Activated CD4-positive, alpha-beta T cell treated with anti-CD3 and anti-CD28 coated beads, Interleukin-2, amount 10 ng/mL, durations not matched to agents 24 days and 14 days (primary cell): ENCODE measurements around the gene NOG. TPM values are rescaled to one million over a fixed set of nuclear protein-coding genes. Genes with fewer than 3 reads are reported as not detected.
A peak's percentile ranks its signal among the peaks of the same experiment; 100 is the strongest.

ENCODE experiments used
- DNase-seq: peaks from one replicate; pipeline ENCODE4 v3.0.0; 2022
- H3K27ac Mint-ChIP-seq: one replicate; pipeline ENCODE4 v1.8.0; 2022; ENCODE audit warnings: mild to moderate bottlenecking, mixed read lengths
- H3K27me3 Mint-ChIP-seq: one replicate; pipeline ENCODE4 v1.8.0; 2022; ENCODE audit warnings: mixed read lengths
- H3K36me3 Mint-ChIP-seq: one replicate; pipeline ENCODE4 v1.8.0; 2022; ENCODE audit warnings: low read depth, mild to moderate bottlenecking, mixed read lengths
- H3K4me1 Mint-ChIP-seq: one replicate; pipeline ENCODE4 v1.8.0; 2021; ENCODE audit warnings: mixed read lengths
- H3K4me3 Mint-ChIP-seq: one replicate; pipeline ENCODE4 v1.8.0; 2022; ENCODE audit warnings: mild to moderate bottlenecking, moderate library complexity, mixed read lengths
- H3K9me3 Mint-ChIP-seq: one replicate; pipeline ENCODE4 v1.8.0; 2021; ENCODE audit warnings: mixed read lengths
- intact Hi-C: fragments of 100-400 bp; cut with micrococcal nuclease; formaldehyde crosslinking; loops from one replicate; pipeline ENCODE4 v1.15.1; 2023
- total RNA-seq: library from RNA; stranded (reverse); gene quantifications from 2 replicates; pipeline ENCODE4 v1.2.3, GENCODE V29; 2022

NOG gene
- total RNA-seq = 0.09 and 0.21 TPM in 2 replicates

DNA sequence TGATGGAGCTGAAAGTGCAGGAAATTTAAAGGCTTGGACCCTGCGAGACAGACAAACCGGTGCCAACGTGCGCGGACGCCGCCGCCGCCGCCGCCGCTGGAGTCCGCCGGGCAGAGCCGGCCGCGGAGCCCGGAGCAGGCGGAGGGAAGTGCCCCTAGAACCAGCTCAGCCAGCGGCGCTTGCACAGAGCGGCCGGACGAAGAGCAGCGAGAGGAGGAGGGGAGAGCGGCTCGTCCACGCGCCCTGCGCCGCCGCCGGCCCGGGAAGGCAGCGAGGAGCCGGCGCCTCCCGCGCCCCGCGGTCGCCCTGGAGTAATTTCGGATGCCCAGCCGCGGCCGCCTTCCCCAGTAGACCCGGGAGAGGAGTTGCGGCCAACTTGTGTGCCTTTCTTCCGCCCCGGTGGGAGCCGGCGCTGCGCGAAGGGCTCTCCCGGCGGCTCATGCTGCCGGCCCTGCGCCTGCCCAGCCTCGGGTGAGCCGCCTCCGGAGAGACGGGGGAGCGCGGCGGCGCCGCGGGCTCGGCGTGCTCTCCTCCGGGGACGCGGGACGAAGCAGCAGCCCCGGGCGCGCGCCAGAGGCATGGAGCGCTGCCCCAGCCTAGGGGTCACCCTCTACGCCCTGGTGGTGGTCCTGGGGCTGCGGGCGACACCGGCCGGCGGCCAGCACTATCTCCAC, at the start of gene NOG:
Gene NOG, plus strand, starts transcription at position 54 of the 674 bp plus-strand sequence. Its CDS starts 525 bp downstream, at position 579.
- Mint-ChIP-seq H3K27ac (peak within 1 kb of the TSS; percentile 37), H3K27me3 (peaks cover 64% of the 10 kb centered on the region), H3K9me3 (no peaks in the 10 kb centered on the region), H3K4me3 (peak within 1 kb of the TSS; percentile 75), H3K4me1 (peaks cover 17% of the 10 kb centered on the region), H3K36me3 (no peaks in the 10 kb centered on the region)
- intact Hi-C loops = loop anchor here (2.0 to 10.0 kb wide), 2 partner anchors 85 to 351 kb away; no protein-coding TSS in a partner anchor
- DNase-seq = peak; percentile 78

DNA sequence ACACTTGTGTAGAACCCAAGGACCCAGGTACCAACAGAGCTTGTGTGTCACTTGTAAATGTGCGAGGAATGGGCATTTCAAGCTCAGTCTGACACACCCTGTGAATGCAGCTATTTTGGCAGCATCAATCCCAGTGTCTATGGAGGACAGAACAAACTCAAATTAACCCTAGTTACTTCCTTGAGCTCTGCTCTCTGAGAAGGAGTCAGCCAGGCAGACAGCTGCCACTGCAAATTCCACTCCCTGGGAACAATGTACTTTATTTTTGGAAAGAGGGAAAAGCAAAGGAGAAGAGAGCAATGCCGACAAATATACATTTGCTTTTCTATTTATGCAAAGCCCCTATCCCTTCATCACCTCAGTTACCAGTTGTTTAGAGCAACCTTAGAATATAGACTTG, 48.4 kb upstream of the NOG start:
- no peak overlapping the region for H3K4me3 Mint-ChIP-seq
- DNase-seq = no peak
- peaks cover 12% of the 10 kb centered on the region for H3K9me3 Mint-ChIP-seq
- H3K4me1 Mint-ChIP-seq = no peaks in the 10 kb centered on the region
- H3K36me3 Mint-ChIP-seq = no peaks in the 10 kb centered on the region
- no peak overlapping the region for H3K27ac Mint-ChIP-seq
- peaks cover 1% of the 10 kb centered on the region for H3K27me3 Mint-ChIP-seq
- intact Hi-C loops = no loop called here

DNA sequence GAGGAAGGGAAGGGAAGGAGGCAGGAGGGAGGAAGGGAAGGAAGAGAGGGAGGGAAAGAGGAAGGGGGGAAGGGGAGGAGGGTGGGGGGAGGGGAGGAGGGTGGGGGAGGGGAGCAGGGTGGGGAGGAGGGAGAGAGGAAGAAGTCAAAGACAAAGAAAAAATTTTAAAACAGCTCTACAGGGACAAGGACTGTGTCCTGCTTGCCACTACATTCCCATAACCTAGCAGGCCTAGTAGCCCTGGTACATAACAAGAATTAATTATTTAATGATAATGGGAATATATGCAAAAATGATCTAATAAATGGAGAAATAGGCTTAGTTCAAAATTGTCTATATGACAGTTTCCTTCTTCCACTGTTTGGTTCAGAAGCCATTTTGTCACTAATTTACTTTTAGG, 47.6 kb upstream of the NOG start:
- Mint-ChIP-seq H3K27ac (no peak overlapping the region), H3K36me3 (no peaks in the 10 kb centered on the region), H3K4me3 (no peak overlapping the region), H3K4me1 (no peaks in the 10 kb centered on the region), H3K9me3 (peaks cover 18% of the 10 kb centered on the region), H3K27me3 (peaks cover 1% of the 10 kb centered on the region)
- no peak for DNase-seq
- intact Hi-C loops = no loop called here

DNA sequence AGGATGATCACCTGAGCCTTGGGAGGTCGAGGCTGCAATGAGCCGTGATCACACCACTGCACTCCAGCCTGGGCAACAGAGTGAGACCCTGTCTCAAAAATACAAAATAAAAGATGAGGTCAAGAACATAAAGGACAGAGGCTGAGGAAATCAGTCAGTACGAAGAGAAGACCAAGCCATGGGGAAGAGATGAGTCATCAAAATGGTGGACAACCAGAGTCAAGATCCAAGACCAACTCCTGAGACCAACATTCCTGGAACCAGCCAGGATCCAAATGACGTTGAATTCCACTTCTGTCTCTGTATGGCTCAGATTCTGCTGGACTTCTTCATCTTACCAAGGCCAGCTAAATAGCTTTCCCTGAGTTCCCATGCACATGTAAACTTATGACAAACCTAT, 44.8 kb upstream of the NOG start:
- DNase-seq = no peak
- intact Hi-C loops = no loop called here
- H3K9me3 Mint-ChIP-seq = peaks cover 24% of the 10 kb centered on the region
- no peak overlapping the region for H3K4me3 Mint-ChIP-seq
- no peaks in the 10 kb centered on the region for H3K36me3 Mint-ChIP-seq
- peaks cover 1% of the 10 kb centered on the region for H3K27me3 Mint-ChIP-seq
- H3K27ac Mint-ChIP-seq = no peak overlapping the region
- H3K4me1 Mint-ChIP-seq = no peaks in the 10 kb centered on the region

DNA sequence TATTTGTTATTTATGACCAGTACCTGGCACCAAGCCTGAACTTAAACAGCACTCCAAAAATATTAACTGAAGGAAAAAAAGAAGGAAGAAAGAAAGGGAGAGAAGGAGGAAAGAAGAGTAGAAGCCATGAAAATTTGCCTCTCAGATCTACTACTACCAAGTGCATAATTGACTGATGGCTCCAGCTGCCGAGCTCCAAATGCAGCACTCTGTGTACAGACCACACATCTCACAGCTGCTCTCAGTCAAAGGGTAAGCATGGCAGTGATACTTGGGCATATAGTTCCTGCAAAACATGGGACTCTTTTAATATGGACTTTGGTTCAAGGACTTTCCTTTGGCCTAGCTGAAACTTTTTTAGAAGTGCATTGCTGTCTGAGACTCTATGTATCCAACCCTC, 44.0 kb upstream of the NOG start:
- peaks cover 24% of the 10 kb centered on the region for H3K9me3 Mint-ChIP-seq
- no peak overlapping the region for H3K27ac Mint-ChIP-seq
- no peaks in the 10 kb centered on the region for H3K4me1 Mint-ChIP-seq
- DNase-seq = no peak
- H3K4me3 Mint-ChIP-seq = no peak overlapping the region
- H3K27me3 Mint-ChIP-seq = peaks cover 4% of the 10 kb centered on the region
- H3K36me3 Mint-ChIP-seq = no peaks in the 10 kb centered on the region
- intact Hi-C loops = no loop called here

DNA sequence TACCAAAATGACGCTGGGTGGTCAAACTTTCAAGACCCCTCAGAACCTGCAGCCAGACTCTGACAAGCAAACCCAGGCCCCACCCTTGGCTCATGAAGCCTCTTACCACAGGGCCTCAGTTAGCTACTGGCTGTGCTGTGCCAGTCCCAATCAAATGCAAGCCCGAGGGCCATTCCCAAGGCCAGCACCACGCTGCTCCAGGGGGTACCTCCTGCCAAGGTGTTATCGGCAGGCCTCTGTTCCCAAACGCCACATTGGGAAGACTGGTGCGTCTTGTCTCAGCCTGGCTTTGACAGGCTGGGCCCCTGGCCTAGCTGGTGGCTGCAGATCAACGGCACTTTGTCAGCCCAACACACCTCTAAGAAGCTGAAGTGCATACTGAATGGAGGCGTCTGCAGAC, 35.8 kb upstream of the NOG start:
- Mint-ChIP-seq H3K36me3 (no peaks in the 10 kb centered on the region), H3K27ac (no peak overlapping the region), H3K4me3 (no peak overlapping the region), H3K9me3 (no peaks in the 10 kb centered on the region), H3K4me1 (no peaks in the 10 kb centered on the region), H3K27me3 (peaks cover 4% of the 10 kb centered on the region)
- intact Hi-C loops = no loop called here
- DNase-seq = no peak

DNA sequence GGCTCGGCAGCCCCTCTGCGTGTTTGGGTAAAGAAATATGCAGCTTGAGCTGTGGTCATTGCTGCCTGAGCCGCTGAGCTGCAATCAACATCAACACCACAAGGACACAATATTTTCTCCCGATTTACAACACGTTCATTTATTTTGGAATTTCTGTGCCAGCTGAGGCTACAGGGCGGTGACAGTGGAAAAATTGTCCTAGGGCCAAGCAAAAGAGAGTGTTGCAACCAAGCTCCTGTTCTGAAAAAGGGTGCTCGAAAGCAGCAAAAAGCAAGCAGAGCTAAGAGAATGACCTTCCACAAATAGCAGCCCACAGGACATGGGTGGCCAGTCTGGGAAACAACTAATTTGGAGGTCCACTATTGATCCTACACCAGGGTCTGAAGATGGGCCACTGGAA, 35.4 kb upstream of the NOG start:
- H3K36me3 Mint-ChIP-seq = no peaks in the 10 kb centered on the region
- H3K9me3 Mint-ChIP-seq = no peaks in the 10 kb centered on the region
- no peak overlapping the region for H3K27ac Mint-ChIP-seq
- DNase-seq = no peak
- H3K27me3 Mint-ChIP-seq = peaks cover 4% of the 10 kb centered on the region
- intact Hi-C loops = no loop called here
- no peak overlapping the region for H3K4me3 Mint-ChIP-seq
- H3K4me1 Mint-ChIP-seq = no peaks in the 10 kb centered on the region

DNA sequence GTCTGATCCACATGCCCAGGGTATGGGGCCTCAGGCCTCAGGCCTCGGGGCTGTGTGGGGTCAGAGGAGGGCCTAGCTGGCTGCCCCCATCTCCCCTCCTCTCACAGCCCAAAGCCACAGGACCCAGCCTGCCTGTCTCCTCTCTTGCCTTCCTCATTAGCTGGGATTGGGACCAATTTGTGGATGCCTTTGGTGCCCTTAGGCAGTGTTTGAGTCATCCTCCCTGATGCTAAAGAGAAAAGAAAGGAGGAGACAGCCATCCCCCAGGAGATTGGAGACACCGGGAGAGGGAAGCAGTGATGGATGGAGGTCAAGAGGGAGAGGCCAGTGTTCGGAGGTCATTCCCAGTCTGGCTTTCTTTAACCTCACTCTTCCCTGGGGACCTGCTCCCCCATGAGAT, 23.3 kb upstream of the NOG start:
- Mint-ChIP-seq H3K36me3 (no peaks in the 10 kb centered on the region), H3K27me3 (peaks cover 8% of the 10 kb centered on the region), H3K4me3 (no peak overlapping the region), H3K4me1 (no peaks in the 10 kb centered on the region), H3K9me3 (peaks cover 4% of the 10 kb centered on the region), H3K27ac (no peak overlapping the region)
- intact Hi-C loops = no loop called here
- no peak for DNase-seq

DNA sequence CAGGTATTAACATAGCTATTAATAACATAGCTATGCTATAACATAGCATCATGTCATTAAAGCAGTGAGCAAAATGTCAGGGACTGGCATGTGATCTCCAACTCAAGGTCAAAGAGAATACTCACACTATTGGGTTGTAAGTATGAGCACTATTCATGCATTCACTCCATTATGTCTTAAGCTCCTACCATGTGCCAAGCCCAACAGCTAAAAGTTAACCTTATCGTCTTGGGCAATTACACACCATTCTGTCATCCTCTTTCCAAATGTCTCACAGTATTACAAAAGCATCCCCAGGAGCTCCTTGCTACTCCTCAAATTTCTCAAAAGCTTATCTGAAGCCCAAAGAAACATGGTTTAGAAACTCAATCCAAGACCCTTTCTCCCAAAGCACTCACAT, 22.0 kb upstream of the NOG start:
- Mint-ChIP-seq H3K4me1 (no peaks in the 10 kb centered on the region), H3K27me3 (peaks cover 8% of the 10 kb centered on the region), H3K4me3 (no peak overlapping the region), H3K9me3 (peaks cover 4% of the 10 kb centered on the region), H3K36me3 (no peaks in the 10 kb centered on the region), H3K27ac (no peak overlapping the region)
- DNase-seq = no peak
- intact Hi-C loops = no loop called here

DNA sequence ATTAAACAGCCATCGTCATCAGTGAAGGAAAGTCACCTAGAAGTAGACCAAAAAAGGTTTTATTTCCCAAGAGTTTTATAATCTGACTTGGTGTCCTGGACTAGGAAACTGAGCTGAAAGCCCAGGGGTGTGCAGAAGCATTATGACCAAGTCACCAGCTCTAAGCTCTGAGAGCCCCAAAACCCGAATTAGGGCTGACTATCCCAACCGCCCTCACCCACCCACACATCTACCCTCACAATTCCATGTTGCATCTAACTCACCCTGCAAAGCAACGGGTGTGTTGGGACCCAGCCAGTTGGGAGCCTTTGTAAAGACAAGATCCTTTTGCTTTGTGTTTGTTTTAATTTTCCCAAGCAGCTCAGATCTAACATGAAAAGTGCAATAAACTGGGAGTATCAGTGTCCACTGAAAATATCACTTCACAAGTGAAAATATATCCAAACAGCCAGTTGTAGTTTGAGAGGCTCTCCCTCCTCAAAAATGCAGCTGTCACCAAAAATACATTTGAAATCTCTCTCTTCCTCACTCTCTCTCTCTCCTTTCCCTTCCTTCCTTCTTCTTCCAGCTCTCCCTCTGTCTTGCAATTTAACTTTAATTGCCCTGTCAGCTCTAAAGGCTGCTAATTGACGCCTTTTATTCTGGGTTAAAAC, 16.2 kb upstream of the NOG start:
- Mint-ChIP-seq H3K4me1 (no peaks in the 10 kb centered on the region), H3K9me3 (no peaks in the 10 kb centered on the region), H3K27ac (no peak overlapping the region), H3K36me3 (no peaks in the 10 kb centered on the region), H3K4me3 (no peak overlapping the region), H3K27me3 (peaks cover 12% of the 10 kb centered on the region)
- DNase-seq = no peak
- intact Hi-C loops = no loop called here

DNA sequence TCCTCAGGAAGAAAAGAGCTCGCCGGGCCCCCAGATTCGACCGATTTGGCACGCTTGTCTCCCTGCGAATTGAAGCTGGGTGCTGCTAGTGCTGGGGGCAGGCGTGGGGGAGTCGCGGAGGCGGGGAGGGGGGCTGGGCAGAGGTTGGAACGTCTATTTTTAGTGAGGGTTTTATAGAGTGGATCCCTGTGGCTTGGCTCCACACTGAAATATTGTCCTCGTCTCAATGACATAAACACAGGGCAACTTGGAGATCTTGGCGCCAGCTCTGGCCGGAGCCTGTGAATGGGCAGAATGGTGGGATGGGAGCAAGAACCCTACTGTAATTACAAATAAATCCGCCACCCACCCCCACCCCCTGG, 15.7 kb upstream of the NOG start:
- intact Hi-C loops = no loop called here
- no peak overlapping the region for H3K4me3 Mint-ChIP-seq
- H3K9me3 Mint-ChIP-seq = no peaks in the 10 kb centered on the region
- H3K27me3 Mint-ChIP-seq = peaks cover 16% of the 10 kb centered on the region
- H3K36me3 Mint-ChIP-seq = no peaks in the 10 kb centered on the region
- H3K4me1 Mint-ChIP-seq = no peaks in the 10 kb centered on the region
- H3K27ac Mint-ChIP-seq = no peak overlapping the region
- no peak for DNase-seq

DNA sequence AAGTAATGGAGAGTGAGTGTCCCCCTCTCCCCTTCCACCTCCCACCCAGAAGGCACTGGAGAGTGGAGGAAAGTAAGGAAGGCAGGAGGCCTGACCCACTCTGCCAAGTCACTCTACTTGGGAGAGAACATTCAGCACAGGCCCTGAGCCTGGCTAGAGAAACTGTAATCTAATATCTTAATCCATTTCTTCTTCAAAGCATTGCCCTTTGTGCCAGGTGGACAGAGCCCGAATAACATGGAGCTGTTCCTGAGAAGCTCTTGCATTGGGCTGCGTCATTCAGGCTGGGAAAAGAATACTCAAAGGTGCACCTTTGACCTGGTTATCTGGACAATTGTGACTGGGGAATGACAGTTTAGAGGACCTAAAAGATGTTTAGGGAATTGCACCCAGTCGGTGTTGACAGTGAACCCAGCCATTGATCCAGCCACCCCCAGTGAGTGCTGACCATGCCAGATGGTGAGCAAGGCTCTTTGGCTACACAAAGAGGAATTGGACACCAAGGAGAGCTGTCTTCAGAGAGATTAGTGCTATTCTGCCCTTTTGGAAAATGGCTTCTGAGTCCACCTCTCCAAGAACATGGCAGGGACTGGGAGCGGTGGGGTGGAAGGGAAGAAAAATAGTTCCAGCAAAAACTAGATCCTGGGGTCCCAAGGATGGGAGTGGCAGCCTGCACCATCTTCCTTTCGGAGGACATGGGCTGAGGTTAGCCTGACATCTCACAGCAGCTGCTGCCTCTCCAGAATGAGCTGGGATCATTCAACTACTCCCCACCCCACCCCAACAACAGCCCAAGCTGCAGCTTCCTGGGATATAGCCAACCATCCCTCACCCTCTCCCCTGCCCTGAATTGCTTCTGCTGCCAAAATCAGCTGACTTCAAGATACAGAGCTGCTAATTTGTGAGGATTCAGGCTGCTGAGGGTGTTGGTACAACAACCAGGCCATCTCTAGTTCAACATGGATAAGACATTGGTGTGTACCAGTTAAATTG, 11.6 kb upstream of the NOG start:
- Mint-ChIP-seq H3K27ac (no peak overlapping the region), H3K36me3 (no peaks in the 10 kb centered on the region), H3K9me3 (no peaks in the 10 kb centered on the region), H3K4me1 (no peaks in the 10 kb centered on the region), H3K27me3 (peaks cover 27% of the 10 kb centered on the region), H3K4me3 (no peak overlapping the region)
- intact Hi-C loops = no loop called here
- DNase-seq = no peak

DNA sequence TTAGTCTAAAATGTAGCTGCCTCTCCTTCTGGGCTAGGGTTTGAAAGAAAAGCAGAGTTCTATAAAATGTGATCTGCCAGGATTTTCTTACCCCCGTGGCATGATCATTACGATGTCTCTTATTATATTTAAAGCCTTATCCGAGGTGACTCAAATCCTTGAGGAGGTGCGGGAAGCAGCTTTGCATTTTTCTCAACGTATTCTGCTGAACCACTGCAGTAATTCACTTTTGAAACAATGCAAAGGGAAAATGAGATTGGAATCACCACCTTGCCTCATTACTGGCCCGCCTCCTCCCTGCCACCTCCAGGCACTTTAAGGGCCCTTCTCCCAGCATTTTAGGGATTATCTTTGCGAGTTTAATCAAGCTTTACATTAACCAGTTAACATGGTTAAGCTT, 9.7 kb upstream of the NOG start:
- no peak for DNase-seq
- H3K36me3 Mint-ChIP-seq = no peaks in the 10 kb centered on the region
- no peaks in the 10 kb centered on the region for H3K4me1 Mint-ChIP-seq
- no peaks in the 10 kb centered on the region for H3K9me3 Mint-ChIP-seq
- H3K27me3 Mint-ChIP-seq = peaks cover 33% of the 10 kb centered on the region
- intact Hi-C loops = no loop called here
- H3K4me3 Mint-ChIP-seq = no peak overlapping the region
- no peak overlapping the region for H3K27ac Mint-ChIP-seq

DNA sequence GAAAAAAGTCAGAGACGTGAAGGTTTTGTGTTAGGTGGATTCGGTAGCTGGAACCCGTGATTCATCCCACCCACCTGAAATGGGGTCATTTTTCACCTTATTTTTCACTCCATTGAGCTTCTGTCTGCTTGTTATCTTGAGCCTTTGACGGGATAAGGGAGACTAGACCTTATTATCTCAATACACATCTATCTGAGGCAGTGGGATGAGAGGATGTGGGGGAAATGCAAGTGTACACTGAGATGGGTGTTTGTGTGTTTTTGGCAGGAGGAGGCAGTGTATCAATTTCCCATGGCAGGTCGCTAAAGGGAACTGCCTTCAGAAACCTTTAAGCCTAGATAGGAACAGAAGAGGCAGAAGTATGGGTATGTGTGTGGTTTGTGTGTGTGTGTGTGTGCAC, 6.2 kb upstream of the NOG start:
- intact Hi-C loops = no loop called here
- Mint-ChIP-seq H3K9me3 (no peaks in the 10 kb centered on the region), H3K4me3 (no peak overlapping the region), H3K27ac (no peak overlapping the region), H3K4me1 (peaks cover 2% of the 10 kb centered on the region), H3K27me3 (peaks cover 50% of the 10 kb centered on the region), H3K36me3 (no peaks in the 10 kb centered on the region)
- no peak for DNase-seq
